NCI-H2227 (cell line): ENCODE data around the gene LAMB3.
A peak's percentile ranks its signal among the peaks of the same experiment; 100 is the strongest.

Experiments
- DNase-seq: peaks from one replicate; lab custom pipeline; 2025; ENCODE audit not compliant: unreplicated experiment; lab: John Stamatoyannopoulos, UW

LAMB3 gene

DNA sequence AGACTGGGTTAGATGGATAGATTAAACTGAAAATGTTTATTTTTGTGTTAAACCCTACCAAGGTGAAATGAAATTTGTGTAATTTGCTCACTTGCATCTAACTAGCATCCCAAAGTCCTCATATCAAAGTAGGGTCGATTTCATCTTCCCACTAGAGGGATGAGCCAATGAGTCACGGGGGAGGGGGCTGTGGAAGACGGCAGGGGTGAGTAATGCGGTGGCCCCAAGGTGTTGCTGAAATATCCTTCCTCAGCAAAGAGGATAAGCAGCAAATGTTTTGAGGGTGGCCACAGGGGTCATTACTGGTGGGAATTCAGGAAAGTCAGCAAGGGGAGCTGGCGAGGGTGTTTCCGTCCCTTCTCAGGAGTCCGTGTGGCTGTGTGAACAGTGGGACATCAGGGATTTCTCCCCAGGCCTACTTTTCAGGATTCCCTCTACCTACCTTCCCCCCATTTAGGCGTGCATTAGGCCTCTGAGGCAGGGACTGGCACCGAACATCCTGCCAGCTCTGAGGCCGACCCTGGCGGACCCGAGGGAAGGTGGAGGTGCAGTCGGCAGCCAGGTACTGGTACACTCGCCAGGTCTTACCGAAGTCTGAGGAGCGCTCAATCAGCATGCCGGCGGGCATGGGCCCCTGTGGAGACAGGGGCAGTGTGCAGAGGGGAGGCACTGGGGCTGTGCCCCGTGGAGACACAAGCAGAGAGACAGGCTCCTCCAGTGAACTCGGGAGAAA, 18.1 kb downstream of the LAMB3 start:
- DNase-seq: no peak

- no peak for DNase-seq
These were observed 18.8 kb downstream of the LAMB3 start for GRCh38 chr1:209633335-209633997.

DNA sequence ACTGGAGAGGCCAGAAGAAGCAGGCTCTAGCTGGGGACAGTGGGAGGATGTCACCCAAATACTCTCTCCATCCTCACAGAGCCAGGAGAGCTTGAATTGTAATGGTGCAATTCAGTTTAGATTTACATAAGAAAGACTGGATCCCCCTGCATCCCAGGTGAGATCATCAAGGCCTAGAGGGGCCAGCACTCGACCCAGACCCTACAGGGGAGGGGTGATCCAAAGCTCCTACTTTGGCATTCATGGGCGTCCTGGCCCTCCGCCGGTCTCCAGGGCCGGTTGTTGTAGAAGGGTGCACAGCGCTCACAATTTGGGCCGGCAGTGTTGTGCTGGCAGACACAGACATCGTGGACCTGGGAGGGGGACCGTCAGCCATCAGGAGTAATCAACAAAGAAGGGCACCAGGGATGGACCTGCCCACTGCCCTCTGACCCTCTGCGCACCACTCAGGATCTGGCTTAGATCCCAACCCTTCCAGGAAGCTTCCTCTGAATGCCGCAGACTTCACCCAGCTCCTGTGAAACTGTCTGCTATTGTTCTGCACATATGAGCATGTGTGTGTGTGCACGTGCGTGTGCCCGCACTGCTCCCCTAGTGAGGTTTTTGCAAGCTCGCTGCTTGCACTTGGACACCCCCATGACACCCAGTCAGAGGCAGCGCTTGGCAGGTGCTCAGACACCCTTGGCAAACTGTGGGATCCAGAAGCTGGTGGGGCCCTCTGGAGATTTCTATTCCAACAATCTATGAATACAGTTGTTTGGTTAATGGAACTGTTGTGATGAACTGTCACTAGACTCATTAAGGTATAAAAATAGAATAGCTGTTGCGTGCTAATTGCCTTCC, 21.6 kb downstream of the LAMB3 start:
- DNase-seq: no peak

DNA sequence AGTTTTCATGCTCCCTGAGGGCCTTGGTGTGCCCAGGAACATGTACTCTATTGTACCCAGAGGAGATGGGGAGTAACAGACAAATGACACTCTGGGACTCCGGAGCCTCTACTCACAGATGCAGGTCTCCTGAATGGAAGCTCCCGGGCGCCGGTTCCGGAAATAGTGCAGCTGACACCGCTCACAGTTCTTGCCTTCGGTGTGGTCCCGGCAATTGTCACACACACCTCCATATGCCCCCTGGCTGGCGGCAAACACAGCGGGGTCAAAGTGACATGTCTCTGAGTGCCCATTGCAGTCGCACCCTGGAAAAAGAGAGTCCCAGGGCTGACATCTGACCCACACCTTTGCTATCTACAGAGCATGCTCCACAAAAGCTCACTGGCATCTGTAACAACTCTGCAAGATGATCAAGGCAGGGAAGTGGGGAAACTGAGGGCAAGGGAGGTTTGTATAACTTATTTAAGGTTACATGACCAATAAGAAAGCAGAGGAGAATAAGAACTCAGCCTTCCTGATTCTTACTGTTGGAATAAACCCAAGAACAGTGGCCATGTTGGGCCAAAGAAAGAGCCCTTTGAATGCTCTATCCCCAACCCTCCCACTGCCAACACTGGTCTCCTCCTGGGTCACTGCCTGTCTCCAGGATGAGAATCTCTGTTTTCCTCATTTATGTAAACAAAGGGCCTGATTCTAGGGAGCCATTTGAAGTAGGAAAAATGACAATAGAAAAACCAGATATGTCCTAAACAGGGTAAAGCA, 22.4 kb downstream of the LAMB3 start:
- DNase-seq: no peak

GRCh38 chr1:209628618-209629299, 23.5 kb downstream of the LAMB3 start:
- DNase-seq: no peak

DNA sequence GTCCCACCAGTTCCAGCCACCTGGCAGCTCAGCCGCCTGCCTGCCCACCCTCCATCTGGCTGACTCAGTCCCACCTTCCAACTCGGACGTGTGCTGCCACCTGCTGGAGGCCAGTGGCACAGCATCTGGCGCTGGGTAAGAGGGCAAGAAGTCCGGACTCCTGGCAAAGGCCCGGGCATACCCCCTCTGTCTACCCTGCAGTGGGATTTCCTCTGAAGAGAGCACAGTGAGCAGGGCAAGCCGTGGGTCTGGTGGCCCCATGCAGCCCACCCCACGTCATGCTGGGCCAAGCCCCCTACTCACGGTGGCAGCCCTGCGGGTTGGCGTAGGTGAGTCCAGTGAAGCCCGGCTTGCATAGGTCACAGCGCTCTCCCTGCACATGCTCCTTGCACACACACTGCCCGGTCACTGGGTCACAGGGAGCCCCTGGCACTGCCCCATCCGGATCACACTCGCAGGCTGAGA, 24.5 kb downstream of the LAMB3 start:
- peak; percentile 93 for DNase-seq

GRCh38 chr1:209627027-209627731, 25.0 kb downstream of the LAMB3 start:
- DNase-seq: no peak

DNA sequence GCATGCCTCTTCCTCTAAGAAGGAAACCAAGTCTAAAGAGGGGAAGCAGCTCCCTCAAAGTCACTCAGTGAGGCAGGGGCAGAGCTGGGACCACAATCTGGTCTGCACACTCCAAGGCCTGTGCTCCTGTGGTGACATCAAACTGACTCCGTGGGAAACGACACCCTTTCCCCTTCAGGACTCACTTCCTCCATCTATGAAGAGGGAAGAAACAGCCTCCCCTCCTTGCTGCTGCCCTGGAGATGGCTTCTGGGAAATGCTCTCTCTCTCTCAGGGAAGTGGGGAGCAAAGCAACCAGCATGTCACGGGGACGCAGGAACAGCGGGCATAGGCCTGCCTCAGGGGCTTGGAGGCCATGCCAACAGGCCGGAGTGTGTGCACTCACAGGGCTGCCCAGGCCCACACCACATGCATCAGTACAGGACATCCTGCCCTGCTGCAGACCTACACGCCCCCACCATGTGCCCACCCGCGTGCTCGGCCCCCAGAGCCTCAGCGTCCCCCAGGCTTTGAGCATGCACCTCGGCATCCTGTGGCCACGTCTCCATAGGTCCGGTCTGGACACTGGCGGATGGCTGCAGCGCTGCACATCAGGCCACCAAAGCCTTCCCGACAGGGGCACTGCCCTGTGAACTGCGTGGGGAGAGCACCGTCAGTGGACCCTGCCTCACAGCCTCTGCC, 25.7 kb downstream of the LAMB3 start:
- no peak for DNase-seq

DNA sequence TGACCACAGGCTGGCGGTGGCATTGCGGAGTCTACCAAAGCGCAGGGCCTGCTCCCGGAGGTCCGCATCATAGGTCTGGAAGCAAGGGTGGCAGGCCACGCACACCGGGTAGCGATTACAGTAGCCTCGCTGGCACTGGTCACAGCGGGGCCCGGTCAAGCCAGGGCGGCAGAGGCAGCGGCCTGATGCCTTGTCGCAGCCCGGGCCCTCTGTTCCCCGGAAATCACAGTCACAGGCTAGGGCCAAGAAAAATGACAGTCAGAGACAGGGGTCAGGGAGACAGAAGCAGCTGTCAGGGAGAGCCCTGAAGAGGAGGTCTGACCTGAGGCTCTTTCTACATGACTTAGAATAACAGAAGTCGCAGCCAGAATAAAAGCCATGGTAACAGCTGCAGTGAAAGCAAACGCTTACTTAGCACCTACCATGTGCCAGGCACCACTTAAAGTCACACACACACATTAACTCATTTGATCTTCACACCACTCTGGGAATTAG, 26.4 kb downstream of the LAMB3 start:
- DNase-seq: no peak

DNA sequence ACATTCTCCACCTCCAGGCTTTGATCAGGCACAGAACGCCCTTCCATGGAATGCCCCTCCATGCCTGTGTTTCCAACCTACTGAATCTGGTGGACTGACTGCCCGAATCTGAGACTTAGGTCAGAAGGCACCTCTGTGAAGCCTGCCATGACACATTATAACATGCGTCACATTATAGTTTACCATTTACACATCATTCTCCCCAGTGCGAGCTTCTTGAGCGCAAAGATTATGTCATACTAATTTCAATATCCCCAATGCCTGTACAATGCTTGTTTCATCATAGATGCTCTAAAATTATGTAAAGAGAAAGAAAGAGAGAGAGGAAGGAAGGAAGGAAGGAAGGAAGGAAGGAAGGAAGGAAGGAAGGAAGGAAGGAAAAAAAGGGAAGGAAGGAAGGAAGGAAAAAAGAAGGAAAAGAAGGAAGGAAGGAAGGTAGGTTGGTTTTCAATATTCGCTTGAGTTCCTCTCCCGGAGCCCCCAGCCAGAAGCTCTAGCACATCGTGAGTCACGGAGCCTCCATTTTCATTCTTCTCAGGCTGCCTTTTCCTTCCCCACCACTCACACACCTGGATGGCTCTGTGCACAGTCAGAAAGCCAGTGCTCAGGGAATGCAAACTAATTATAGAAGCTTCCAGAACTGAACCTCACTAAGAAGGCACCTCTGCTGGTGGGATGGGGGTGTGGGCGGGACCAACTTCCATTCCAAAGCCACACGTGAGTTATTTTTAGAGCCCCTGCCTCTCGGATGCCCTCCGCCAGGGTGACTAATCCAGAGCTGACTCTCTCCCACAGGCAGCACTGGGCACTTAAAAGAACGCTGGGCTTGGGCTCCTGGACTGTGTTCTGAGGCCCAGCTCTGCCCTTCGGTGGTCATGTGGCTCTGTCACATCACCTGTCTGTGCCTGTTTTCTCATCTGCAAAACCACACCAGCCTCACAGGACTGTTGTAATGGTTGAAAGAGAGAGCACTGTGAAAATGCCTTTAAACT, 27.4 kb downstream of the LAMB3 start:
- no peak for DNase-seq

DNA sequence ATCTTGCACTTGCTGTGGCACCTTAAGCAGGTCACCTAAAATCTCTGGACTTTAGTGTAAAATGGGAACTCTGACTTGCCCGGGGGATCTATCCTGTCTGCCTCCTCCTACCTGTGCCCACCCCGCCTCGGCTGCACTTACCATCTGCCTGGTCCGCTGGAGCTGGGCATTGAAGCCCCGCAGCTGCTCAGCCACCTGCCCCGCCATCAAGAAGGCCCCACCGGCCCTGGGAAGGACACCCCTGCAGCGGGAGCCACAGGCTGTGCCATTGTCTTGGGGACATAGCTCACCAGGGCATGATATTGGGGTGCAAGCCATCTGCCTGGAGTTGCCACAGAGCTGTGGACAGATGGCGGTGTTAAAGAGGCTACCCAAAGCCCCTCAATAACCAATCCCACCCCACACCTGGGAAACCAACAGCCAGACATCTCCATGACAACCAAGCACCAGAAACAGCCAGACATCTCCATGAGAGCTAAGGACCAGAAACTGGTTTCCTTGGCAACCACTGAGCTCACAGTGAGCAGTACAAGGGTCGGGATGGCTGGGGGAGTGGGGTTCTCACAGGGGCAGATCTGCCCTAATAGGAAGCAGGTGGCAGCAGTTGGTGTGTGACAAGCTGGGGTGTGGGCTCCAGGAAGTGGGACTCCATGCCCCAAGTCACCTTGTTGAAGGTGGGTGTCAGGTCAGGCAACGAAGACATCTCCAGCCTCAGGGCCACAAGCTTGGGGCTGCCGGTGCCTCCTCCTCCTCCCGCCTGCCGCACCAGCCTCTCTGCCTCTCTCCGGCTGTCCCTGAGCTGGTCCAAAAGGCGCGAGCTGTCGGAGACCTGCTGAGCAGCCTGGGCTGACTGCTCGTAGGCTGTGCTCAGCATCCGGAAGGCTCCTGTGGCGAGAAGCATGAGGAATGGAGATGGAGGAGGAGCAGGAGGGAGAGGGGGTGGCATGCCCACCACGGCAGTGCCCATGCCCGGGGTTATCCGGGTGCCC, 29.1 kb downstream of the LAMB3 start:
- DNase-seq: peak; percentile 45

DNA sequence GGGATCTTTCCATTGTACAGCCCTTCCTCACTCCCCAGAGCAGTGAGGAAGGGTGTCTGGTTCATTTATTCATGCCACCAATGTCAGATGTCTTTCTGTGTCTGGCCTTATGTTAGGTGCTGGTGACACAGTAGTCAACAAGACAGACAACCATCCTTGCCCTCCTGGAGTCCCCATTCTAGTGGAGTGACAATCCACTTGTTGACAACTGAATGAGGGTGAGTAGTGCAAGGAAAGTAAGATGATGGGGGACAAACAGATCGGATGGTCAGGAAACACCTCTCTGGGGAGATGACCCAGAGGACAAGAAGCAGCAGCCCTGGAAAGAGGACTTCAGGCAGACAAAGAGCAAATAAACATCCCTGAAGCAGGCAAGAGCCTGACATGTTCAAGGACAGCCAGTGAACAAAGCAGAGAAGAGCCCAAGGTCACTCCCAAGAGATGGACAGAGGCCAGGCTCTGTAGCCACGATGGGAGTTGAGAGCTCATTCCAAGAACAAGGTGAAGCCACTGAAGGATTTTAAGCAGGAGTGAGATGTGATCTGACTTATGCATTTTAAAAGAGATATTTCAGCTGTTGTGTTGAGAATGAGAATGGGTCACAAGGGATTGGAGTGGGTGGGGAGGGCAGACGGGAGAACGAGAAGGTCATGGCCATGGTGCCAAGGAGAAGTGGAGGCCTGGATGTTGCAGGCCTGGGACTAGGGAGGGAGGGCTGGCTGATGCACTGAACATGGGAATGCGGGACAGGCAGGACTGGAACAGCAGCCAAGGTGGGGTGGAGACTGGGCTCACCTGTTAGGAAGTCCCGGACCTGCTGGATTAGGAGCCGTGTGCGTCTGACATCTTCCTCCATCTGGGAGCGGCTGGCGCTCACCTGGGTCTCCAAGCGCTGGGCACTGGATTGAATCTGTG, 30.2 kb downstream of the LAMB3 start:
- DNase-seq: no peak

- DNase-seq: no peak
These were observed 30.9 kb downstream of the LAMB3 start for GRCh38 chr1:209621286-209621685.

DNA sequence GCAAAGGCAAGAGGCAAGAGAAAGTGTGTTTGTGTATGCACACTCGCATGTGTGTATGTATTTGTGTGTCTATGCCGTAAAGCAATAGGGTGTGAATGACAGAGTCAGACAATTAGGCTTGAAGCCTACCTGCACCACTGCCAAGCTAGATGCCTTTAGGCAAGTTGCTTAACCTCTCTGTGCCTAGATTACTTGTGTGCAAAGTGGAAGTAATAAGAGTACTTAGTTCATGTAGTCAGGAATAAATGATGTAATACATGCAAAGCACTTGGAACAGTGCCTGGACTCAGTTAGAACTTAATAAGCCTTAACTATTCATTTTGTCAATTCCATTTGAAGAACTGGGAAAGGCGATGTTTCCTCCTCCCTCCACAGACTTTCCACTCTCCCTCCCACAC, 31.7 kb downstream of the LAMB3 start:
- no peak for DNase-seq

DNA sequence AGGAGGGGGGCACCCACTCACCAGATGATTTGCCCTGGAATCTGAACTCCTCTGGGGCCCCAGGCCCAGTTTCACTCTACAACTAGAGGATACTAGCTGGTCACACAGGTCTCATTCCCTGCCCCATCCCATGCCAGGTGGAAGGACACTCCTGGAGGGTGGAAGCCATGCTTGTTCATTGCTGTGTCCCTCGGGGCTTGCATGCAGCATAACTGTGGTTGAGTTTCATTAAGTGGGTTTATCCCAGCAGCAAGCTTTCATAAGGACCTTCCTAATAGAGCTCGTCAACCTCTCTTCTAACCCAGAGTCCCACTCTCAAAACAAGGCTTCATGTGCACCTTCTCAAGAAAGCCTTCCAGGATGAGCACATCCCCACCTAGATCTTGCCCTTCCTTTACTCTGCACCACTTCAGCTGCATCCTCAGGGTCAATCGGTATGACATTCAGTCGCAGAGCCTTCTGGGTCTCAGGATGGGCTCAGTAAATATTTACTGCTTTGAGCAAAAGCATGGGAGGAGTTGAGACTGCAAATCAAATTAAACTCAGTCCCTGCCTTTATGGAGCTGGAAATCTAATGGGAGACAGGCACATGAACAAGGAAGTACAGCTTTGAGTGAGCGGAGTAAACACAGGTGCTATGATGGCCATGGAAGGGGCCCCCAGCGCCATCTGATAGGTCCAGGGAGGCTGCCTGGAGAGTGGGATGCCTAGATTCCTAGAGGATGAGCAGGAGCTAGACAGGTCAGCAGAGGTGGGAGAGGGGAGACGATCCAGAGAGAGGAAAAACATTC, 32.3 kb downstream of the LAMB3 start:
- DNase-seq: no peak
